AG10803 (cell line): Measurements from ENCODE around the gene PSMA5.
A peak's percentile ranks its signal among the peaks of the same experiment; 100 is the strongest.

Source experiments
- DNase-seq: peaks from one replicate; pipeline ENCODE4 v3.0.0; 2010; ENCODE audit warnings: low read depth
- H3K4me3 ChIP-seq: 2 replicates; pipeline ENCODE4 v1.5.1; 2011; ENCODE audit warnings: mild to moderate bottlenecking, low read length, control low read depth
- TF ChIP-seq, protein P1 (sequence below): conservative IDR thresholded peaks from 2 replicates; pipeline ENCODE4 v1.5.1; 2011; ENCODE audit warnings: mild to moderate bottlenecking, low read length, control low read depth, inconsistent platforms

The PSMA5 gene

DNA sequence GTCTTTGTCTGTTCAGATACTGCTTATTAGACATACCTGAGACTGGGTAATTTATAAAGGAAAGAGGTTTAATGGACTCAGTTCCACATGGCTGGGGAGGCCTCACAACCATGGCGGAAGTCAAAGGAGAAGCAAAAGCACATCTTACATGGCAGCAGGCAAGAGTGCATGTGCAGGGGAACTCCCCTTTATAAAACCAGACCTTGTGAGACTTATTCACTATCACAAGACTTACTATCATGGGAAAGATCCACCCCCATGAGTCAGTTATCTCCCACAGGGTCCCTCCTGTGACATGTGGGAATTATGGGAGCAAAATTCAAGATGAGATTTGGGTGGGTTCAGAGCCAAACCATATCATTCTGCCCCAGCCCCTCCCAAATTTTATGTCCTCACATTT is 7.1 kb upstream of the PSMA5 start:
- DNase-seq, result no peak
- TF ChIP-seq, protein P1, sequence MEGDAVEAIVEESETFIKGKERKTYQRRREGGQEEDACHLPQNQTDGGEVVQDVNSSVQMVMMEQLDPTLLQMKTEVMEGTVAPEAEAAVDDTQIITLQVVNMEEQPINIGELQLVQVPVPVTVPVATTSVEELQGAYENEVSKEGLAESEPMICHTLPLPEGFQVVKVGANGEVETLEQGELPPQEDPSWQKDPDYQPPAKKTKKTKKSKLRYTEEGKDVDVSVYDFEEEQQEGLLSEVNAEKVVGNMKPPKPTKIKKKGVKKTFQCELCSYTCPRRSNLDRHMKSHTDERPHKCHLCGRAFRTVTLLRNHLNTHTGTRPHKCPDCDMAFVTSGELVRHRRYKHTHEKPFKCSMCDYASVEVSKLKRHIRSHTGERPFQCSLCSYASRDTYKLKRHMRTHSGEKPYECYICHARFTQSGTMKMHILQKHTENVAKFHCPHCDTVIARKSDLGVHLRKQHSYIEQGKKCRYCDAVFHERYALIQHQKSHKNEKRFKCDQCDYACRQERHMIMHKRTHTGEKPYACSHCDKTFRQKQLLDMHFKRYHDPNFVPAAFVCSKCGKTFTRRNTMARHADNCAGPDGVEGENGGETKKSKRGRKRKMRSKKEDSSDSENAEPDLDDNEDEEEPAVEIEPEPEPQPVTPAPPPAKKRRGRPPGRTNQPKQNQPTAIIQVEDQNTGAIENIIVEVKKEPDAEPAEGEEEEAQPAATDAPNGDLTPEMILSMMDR, result no peak
- no peak overlapping the region for H3K4me3 ChIP-seq

DNA sequence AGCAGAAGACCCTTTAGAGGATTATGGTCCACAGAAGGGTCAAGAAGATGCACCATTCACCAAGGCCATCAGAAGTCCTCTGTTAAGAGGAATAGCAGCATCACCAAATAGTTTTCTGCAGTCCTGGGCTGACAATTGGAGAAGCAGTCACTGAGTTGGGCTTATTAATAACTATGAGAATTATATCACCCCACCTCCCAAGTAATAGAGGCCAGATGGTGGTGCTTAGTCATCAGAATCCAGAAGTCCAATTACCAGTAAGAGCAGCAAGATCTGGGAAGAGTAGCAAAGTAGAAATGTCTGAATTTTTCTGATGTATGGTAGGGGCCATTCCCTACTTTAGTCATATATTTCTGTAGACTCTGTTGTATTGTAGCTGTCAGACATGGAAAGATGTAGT is 6.1 kb upstream of the PSMA5 start:
- TF ChIP-seq, protein P1, result no peak
- DNase-seq, result peak; percentile 84
- H3K4me3 ChIP-seq, result no peak overlapping the region

DNA sequence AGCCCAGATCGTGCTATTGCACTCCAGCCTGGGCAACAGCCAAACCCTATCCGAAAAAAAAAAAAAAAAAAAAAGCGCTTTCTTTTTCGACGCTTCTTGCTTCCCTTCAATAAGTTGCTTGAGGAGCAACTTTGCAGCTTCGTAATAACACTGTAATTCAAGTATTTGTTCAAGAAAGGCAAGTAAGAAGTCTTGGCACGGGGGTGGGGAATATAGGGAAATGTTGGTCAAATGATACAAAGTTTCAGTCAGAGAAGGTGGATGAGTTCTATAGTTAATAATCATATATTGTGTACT is 871 bp upstream of the PSMA5 start:
- peak; percentile 25 for DNase-seq
- peak overlapping the region; percentile 96 for H3K4me3 ChIP-seq
- TF ChIP-seq, protein P1, result no peak

DNA sequence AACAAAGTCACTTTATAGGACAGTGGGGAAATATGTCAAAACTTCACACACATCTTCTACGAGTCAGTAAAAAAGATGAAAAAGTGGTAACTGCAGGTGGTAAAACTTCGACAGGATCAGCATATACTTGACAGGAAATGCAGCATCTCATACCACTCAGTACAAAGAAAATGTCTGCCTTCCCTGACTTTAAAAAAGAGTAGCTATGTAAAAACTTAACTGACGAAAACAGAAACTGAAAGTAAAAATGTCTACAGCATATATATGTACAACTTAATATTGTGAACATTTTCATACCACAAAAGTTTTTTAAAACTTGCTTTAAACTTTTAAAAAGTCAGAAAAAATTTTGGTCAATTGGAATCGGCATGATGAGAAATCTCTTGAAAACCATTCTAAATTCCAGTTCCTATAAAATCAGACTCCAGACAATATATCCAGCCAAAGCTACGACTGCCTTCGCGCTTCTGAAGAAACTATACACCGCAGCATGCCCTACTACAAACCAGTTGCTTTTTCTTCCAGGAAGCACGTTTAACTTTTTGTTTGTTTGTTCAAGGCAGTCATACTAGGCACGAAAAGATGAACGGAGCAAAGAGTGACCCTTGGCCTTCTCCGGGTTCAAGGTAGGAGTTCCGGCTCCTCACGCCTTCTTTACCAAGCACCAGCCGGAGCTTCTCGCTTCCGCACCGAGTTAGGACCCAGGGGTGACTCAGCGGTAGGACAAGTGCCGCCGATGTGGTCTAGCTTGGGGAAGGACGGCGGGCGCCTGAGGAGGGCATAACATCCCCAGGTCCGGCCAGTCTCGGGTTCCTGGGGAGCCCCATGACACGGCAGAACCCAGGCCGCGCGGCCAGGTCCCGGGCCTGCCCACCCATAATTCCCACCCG is 612 bp downstream of the PSMA5 start:
- DNase-seq, result peak; percentile 42
- TF ChIP-seq, protein P1, result no peak
- H3K4me3 ChIP-seq, result peak overlapping the region; percentile 96

DNA sequence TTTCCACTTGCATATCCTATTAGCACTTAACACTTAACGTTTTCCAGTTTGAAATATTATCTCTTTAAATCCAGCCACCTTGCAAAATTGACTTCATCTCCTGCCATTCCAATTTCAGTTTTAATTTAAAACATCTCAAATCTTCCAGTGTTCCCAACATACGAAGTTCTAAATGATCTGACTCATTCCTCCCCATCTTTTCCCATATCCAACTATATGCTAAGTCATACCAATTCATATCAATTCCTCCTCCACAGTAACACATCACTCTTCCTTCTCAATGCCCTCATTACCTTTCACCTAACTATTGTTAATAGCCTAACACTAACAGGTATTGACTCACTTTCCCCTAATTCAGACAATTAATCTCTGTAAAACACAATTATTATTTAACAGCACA is 2.8 kb downstream of the PSMA5 start:
- TF ChIP-seq, protein P1, result no peak
- DNase-seq, result no peak
- no peak overlapping the region for H3K4me3 ChIP-seq

DNA sequence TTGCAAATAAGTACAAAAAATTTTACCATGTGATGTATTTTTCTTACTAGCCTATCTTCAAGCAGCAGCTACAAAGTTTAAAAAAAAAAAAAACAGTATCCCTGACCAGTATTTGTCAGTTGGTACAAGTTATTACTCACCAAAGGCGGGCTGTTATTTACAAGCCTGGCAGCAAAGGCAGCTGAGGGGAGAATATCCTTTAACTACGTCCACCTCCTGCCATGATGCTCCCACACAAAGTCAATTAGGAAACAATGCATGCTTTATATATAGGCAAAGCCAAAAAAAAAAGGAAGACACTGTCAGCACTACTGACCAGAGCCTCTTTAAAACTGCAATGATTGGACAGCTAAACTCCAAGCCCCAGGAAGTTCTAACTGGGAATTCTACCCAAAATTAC is 13.7 kb downstream of the PSMA5 start:
- TF ChIP-seq, protein P1, result no peak
- no peak overlapping the region for H3K4me3 ChIP-seq
- no peak for DNase-seq

DNA sequence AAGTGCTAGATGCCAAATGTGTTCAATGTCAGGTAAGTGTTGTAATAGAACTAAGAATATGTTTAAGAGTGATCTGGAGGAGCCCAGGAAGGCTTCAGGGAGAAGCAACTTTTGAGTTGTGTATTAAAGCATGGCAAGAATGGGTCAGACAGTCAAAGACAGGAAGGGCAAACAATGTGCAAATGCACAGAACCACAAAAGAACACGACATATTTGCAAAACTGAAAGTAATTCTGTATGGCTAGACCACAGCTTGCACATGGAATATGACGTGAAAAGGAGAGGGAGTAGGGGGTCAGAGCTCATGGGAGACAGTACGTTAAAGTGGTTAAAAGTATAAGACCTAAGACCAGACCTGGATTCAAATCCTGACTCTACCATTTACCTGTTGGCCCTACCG is 21.4 kb downstream of the PSMA5 start:
- TF ChIP-seq, protein P1, result no peak
- DNase-seq, result no peak
- no peak overlapping the region for H3K4me3 ChIP-seq
